Measurements from ENCODE around the gene ENTR1.

Gene ENTR1, protein sequence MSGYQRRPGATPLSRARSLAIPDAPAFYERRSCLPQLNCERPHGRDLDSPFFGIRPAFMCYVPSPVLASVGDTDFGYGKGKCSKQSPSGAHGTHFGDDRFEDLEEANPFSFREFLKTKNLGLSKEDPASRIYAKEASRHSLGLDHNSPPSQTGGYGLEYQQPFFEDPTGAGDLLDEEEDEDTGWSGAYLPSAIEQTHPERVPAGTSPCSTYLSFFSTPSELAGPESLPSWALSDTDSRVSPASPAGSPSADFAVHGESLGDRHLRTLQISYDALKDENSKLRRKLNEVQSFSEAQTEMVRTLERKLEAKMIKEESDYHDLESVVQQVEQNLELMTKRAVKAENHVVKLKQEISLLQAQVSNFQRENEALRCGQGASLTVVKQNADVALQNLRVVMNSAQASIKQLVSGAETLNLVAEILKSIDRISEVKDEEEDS

GRCh38 chr9:136410500-136411287 is at the start of gene ENTR1, which contains the start of gene PMPCA:
Gene ENTR1, minus strand, starts transcription at chr9:136410614. Its CDS starts 217 bp downstream, at chr9:136410397.
Gene PMPCA, plus strand, starts transcription at chr9:136410658. Its CDS starts 11 bp downstream, at chr9:136410669.
- peak within 1 kb of the TSS; percentile 46 for H3K27ac ChIP-seq (ENCODE audit: low read length)
- peak within 1 kb of the TSS; percentile 93 for H3K9ac ChIP-seq (ENCODE audit: low read depth, low read length)
- peaks cover 64% of the 10 kb centered on the region for H3K36me3 ChIP-seq (ENCODE audit: insufficient read depth, low read depth, low read length)
- peaks cover 3% of the 10 kb centered on the region; the same call in 1 of the 2 replicates for H3K4me1 ChIP-seq (ENCODE audit: insufficient read depth, low read length)
- no peaks in the 10 kb centered on the region for H3K9me3 ChIP-seq (ENCODE audit: insufficient read depth, low read depth, low read length)
- H3K27me3 ChIP-seq (ENCODE audit: insufficient read depth, low read length): no peaks in the 10 kb centered on the region
- peak within 1 kb of the TSS; percentile 95 for H3K4me3 ChIP-seq (ENCODE audit: low read length)

DNA sequence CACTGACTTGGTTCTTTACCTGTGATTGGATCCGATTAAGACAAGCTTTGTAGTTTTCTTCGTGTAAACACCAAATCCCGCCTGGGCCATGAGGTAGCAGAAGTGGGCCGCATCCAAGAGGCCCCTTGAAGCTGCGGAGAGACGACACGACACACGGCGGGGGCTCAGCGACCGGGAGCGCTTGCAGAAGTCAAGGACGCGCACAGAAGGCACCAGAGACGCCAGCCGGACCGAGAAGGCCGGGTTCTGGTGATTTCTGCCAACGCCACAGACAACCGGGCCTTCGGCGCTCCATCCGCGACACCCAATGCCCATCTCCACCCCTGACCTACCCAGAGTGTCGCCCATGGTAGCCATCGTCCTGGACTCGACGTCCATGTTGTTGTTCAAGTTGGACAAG is 49.0 kb upstream of the ENTR1 start:
- no peaks in the 10 kb centered on the region for H3K9me3 ChIP-seq (ENCODE audit: insufficient read depth, low read depth, low read length)
- no peak overlapping the region for H3K4me3 ChIP-seq (ENCODE audit: low read length)
- peaks cover 98% of the 10 kb centered on the region for H3K36me3 ChIP-seq (ENCODE audit: insufficient read depth, low read depth, low read length)
- H3K4me1 ChIP-seq (ENCODE audit: insufficient read depth, low read length): no peaks in the 10 kb centered on the region
- H3K27me3 ChIP-seq (ENCODE audit: insufficient read depth, low read length): no peaks in the 10 kb centered on the region
- no peak overlapping the region for H3K9ac ChIP-seq (ENCODE audit: low read depth, low read length)
- no peak overlapping the region for H3K27ac ChIP-seq (ENCODE audit: low read length)

GRCh38 chr9:136457326-136457725 is 46.9 kb upstream of the ENTR1 start:
- Histone ChIP-seq H3K27ac (ENCODE audit: low read length) (no peak overlapping the region), H3K9me3 (ENCODE audit: insufficient read depth, low read depth, low read length) (no peaks in the 10 kb centered on the region), H3K9ac (ENCODE audit: low read depth, low read length) (no peak overlapping the region), H3K4me3 (ENCODE audit: low read length) (no peak overlapping the region), H3K27me3 (ENCODE audit: insufficient read depth, low read length) (no peaks in the 10 kb centered on the region), H3K36me3 (ENCODE audit: insufficient read depth, low read depth, low read length) (peaks cover 95% of the 10 kb centered on the region), H3K4me1 (ENCODE audit: insufficient read depth, low read length) (no peaks in the 10 kb centered on the region)

DNA sequence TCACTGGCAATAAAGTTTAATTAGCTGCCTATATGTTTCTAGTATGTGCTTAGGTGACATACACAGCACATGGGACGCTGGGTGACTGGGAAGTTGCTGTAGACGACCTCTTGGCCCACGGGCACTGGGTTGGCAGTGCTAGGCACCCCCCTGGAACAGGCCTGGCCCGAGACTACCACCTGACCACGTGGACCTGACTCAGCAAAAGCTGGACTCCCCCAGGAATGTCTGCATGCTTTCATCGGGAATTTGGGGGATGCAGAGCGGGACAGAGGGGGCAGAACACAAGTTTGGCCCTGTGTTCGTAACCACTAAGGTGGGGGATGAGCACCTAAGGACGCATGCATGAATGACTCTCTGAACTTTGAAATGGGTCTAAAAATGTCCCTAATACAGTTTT is 45.8 kb upstream of the ENTR1 start:
- H3K9ac ChIP-seq (ENCODE audit: low read depth, low read length): no peak overlapping the region
- no peaks in the 10 kb centered on the region for H3K9me3 ChIP-seq (ENCODE audit: insufficient read depth, low read depth, low read length)
- no peak overlapping the region for H3K4me3 ChIP-seq (ENCODE audit: low read length)
- H3K27ac ChIP-seq (ENCODE audit: low read length): no peak overlapping the region
- no peaks in the 10 kb centered on the region for H3K27me3 ChIP-seq (ENCODE audit: insufficient read depth, low read length)
- H3K36me3 ChIP-seq (ENCODE audit: insufficient read depth, low read depth, low read length): peaks cover 92% of the 10 kb centered on the region
- no peaks in the 10 kb centered on the region for H3K4me1 ChIP-seq (ENCODE audit: insufficient read depth, low read length)

GRCh38 chr9:136455043-136456002 is 44.9 kb upstream of the ENTR1 start:
- Histone ChIP-seq H3K36me3 (ENCODE audit: insufficient read depth, low read depth, low read length) (peaks cover 92% of the 10 kb centered on the region), H3K27ac (ENCODE audit: low read length) (no peak overlapping the region), H3K27me3 (ENCODE audit: insufficient read depth, low read length) (no peaks in the 10 kb centered on the region), H3K4me1 (ENCODE audit: insufficient read depth, low read length) (no peaks in the 10 kb centered on the region), H3K9ac (ENCODE audit: low read depth, low read length) (no peak overlapping the region), H3K4me3 (ENCODE audit: low read length) (no peak overlapping the region), H3K9me3 (ENCODE audit: insufficient read depth, low read depth, low read length) (no peaks in the 10 kb centered on the region)

DNA sequence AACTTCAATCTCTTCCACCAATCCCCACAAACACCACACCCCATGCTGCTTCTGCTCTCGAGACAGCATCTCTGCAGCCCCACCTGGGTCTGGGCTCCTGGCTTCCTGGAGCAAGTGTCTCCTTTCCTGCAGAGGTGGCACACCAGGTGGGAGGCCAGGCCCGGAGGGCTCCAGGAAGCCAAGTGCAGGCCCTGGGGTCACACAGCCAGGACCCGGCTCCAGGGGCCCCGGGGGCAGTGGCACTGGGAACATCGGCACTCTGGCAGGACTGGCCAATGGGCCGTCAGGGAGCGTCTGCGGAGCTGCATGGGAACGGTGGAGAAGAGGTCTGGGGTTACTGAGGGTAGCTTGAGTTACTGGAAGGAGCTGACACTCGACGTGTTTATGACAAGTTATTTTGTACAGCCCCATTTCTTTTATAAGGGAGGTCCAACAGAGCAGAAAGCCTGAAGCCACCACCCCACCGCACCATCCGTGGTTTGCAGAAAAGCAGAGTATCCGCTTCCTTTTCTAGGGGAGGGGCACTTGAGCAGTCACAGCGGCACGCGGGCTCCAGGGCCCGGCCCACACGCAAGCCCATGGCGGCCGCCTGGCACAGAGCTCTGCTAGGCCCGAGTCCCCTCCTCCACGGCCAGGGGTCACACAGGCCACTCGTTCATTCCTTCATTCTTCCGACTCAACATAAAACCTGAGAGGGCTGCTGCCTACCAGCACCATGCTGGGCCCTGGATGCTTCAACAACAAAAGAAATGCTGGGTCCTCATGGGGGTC is 43.8 kb upstream of the ENTR1 start:
- no peaks in the 10 kb centered on the region for H3K9me3 ChIP-seq (ENCODE audit: insufficient read depth, low read depth, low read length)
- H3K27me3 ChIP-seq (ENCODE audit: insufficient read depth, low read length): no peaks in the 10 kb centered on the region
- peaks cover 93% of the 10 kb centered on the region for H3K36me3 ChIP-seq (ENCODE audit: insufficient read depth, low read depth, low read length)
- no peak overlapping the region for H3K27ac ChIP-seq (ENCODE audit: low read length)
- H3K9ac ChIP-seq (ENCODE audit: low read depth, low read length): no peak overlapping the region
- no peaks in the 10 kb centered on the region for H3K4me1 ChIP-seq (ENCODE audit: insufficient read depth, low read length)
- H3K4me3 ChIP-seq (ENCODE audit: low read length): no peak overlapping the region

GRCh38 chr9:136453326-136453725 is 42.9 kb upstream of the ENTR1 start:
- Histone ChIP-seq H3K27me3 (ENCODE audit: insufficient read depth, low read length) (no peaks in the 10 kb centered on the region), H3K36me3 (ENCODE audit: insufficient read depth, low read depth, low read length) (peaks cover 93% of the 10 kb centered on the region), H3K4me3 (ENCODE audit: low read length) (no peak overlapping the region), H3K9ac (ENCODE audit: low read depth, low read length) (no peak overlapping the region), H3K4me1 (ENCODE audit: insufficient read depth, low read length) (no peaks in the 10 kb centered on the region), H3K27ac (ENCODE audit: low read length) (no peak overlapping the region), H3K9me3 (ENCODE audit: insufficient read depth, low read depth, low read length) (no peaks in the 10 kb centered on the region)

DNA sequence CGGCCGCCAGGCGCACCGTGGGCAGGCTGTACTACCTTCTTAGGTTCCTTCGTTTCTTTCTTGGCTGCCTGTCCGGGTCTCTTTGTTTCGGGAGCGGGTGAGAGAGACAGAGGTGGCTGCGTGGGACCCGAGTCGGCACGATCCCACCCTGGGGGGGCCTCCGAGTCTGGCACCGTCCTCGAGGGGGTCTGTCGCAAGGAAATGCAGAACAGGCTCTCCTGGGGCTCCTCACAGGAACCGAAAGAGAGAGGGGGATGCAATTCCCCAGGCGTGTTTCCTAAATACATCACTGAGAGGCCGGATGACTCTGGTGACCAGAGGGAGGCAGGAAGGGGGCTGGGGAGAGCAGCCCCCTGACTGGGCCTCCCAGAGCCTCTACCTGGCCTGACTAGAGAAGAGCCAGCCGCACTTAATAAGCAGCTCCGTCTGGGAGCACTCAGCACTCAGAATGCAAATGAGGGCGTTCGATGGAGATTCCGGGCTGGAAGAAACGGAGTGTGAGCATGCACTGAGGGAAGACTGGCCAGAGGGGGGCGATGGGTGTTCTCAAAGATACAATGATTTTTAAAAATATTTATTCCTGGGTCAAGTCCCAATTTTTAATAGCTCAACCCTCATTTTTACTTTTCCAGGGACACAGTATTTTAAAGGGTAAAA is 40.9 kb upstream of the ENTR1 start:
- Histone ChIP-seq H3K27me3 (ENCODE audit: insufficient read depth, low read length) (no peaks in the 10 kb centered on the region), H3K27ac (ENCODE audit: low read length) (no peak overlapping the region), H3K4me3 (ENCODE audit: low read length) (no peak overlapping the region), H3K36me3 (ENCODE audit: insufficient read depth, low read depth, low read length) (peaks cover 93% of the 10 kb centered on the region), H3K4me1 (ENCODE audit: insufficient read depth, low read length) (no peaks in the 10 kb centered on the region), H3K9ac (ENCODE audit: low read depth, low read length) (no peak overlapping the region), H3K9me3 (ENCODE audit: insufficient read depth, low read depth, low read length) (no peaks in the 10 kb centered on the region)

- Histone ChIP-seq H3K27me3 (ENCODE audit: insufficient read depth, low read length) (no peaks in the 10 kb centered on the region), H3K9ac (ENCODE audit: low read depth, low read length) (no peak overlapping the region), H3K36me3 (ENCODE audit: insufficient read depth, low read depth, low read length) (peaks cover 92% of the 10 kb centered on the region), H3K4me1 (ENCODE audit: insufficient read depth, low read length) (no peaks in the 10 kb centered on the region), H3K27ac (ENCODE audit: low read length) (no peak overlapping the region), H3K9me3 (ENCODE audit: insufficient read depth, low read depth, low read length) (no peaks in the 10 kb centered on the region), H3K4me3 (ENCODE audit: low read length) (no peak overlapping the region)
Measured at GRCh38 chr9:136448655-136449054, 38.2 kb upstream of the ENTR1 start.

GRCh38 chr9:136447173-136447778 is 36.9 kb upstream of the ENTR1 start:
- H3K4me3 ChIP-seq (ENCODE audit: low read length): no peak overlapping the region
- no peaks in the 10 kb centered on the region for H3K4me1 ChIP-seq (ENCODE audit: insufficient read depth, low read length)
- peaks cover 94% of the 10 kb centered on the region for H3K36me3 ChIP-seq (ENCODE audit: insufficient read depth, low read depth, low read length)
- H3K9ac ChIP-seq (ENCODE audit: low read depth, low read length): no peak overlapping the region
- no peak overlapping the region for H3K27ac ChIP-seq (ENCODE audit: low read length)
- no peaks in the 10 kb centered on the region for H3K27me3 ChIP-seq (ENCODE audit: insufficient read depth, low read length)
- H3K9me3 ChIP-seq (ENCODE audit: insufficient read depth, low read depth, low read length): no peaks in the 10 kb centered on the region

Data from iPS-20b (cell line).